Measurements from ENCODE around the gene CRIP1.

CRIP1 gene

GRCh38 chr14:105489542-105490266 lies 3.0 kb downstream of the CRIP1 start:
- H3K36me3 Mint-ChIP-seq (ENCODE audit: low read depth), result peaks cover 14% of the 10 kb centered on the region
- H3K9me3 Mint-ChIP-seq, result no peaks in the 10 kb centered on the region
- peaks cover 43% of the 10 kb centered on the region for H3K4me1 Mint-ChIP-seq (ENCODE audit: low read depth)
- H3K27me3 Mint-ChIP-seq, result no peaks in the 10 kb centered on the region
- H3K4me3 Mint-ChIP-seq, result peak overlapping the region; percentile 83
- peak; percentile 88 for DNase-seq
- peak overlapping the region; percentile 86 for H3K27ac Mint-ChIP-seq

- Mint-ChIP-seq H3K27ac (no peak overlapping the region), H3K27me3 (no peaks in the 10 kb centered on the region), H3K9me3 (no peaks in the 10 kb centered on the region), H3K4me3 (peak overlapping the region; percentile 83), H3K4me1 (ENCODE audit: low read depth) (peaks cover 38% of the 10 kb centered on the region), H3K36me3 (ENCODE audit: low read depth) (peaks cover 15% of the 10 kb centered on the region)
- no peak for DNase-seq
These were observed 3.5 kb downstream of the CRIP1 start for GRCh38 chr14:105490267-105490571.

- Mint-ChIP-seq H3K9me3 (no peaks in the 10 kb centered on the region), H3K36me3 (ENCODE audit: low read depth) (peaks cover 15% of the 10 kb centered on the region), H3K4me1 (ENCODE audit: low read depth) (peaks cover 33% of the 10 kb centered on the region), H3K4me3 (peak within 1 kb of the TSS; percentile 83), H3K27me3 (no peaks in the 10 kb centered on the region), H3K27ac (peak within 1 kb of the TSS; percentile 96)
- peak; percentile 99 for DNase-seq
These were observed 4.1 kb downstream of the CRIP1 start, which contains the start of gene TEDC1 for GRCh38 chr14:105490572-105491365. TEDC1 (plus strand) TSS chr14:105491246; CDS start chr14:105491376, 130 bp downstream.

GRCh38 chr14:105491366-105491973 lies 4.8 kb downstream of the CRIP1 start:
- H3K4me3 Mint-ChIP-seq, result peak overlapping the region; percentile 83
- no peaks in the 10 kb centered on the region for H3K9me3 Mint-ChIP-seq
- H3K4me1 Mint-ChIP-seq (ENCODE audit: low read depth), result peaks cover 29% of the 10 kb centered on the region
- H3K27ac Mint-ChIP-seq, result peak overlapping the region; percentile 96
- DNase-seq, result peak; percentile 92
- no peaks in the 10 kb centered on the region for H3K27me3 Mint-ChIP-seq
- H3K36me3 Mint-ChIP-seq (ENCODE audit: low read depth), result peaks cover 18% of the 10 kb centered on the region

- no peak for DNase-seq
These were observed 5.6 kb downstream of the CRIP1 start for GRCh38 chr14:105492031-105492970.

GRCh38 chr14:105492971-105493871 lies 6.5 kb downstream of the CRIP1 start:
- Mint-ChIP-seq H3K4me3 (no peak overlapping the region), H3K36me3 (ENCODE audit: low read depth) (peaks cover 25% of the 10 kb centered on the region), H3K27me3 (no peaks in the 10 kb centered on the region), H3K9me3 (no peaks in the 10 kb centered on the region), H3K4me1 (ENCODE audit: low read depth) (peaks cover 22% of the 10 kb centered on the region), H3K27ac (no peak overlapping the region)
- peak; percentile 28 for DNase-seq

More at GRCh38 chr14:105492031-105492970, 5.6 kb downstream of the CRIP1 start:
- Mint-ChIP-seq H3K4me1 (ENCODE audit: low read depth) (peaks cover 26% of the 10 kb centered on the region), H3K4me3 (peak overlapping the region; percentile 83), H3K27ac (peak overlapping the region; percentile 96), H3K27me3 (no peaks in the 10 kb centered on the region), H3K36me3 (ENCODE audit: low read depth) (peaks cover 18% of the 10 kb centered on the region), H3K9me3 (no peaks in the 10 kb centered on the region)

GRCh38 chr14:105493921-105494605 lies 7.4 kb downstream of the CRIP1 start:
- H3K4me1 Mint-ChIP-seq (ENCODE audit: low read depth), result peaks cover 16% of the 10 kb centered on the region
- H3K36me3 Mint-ChIP-seq (ENCODE audit: low read depth), result peaks cover 33% of the 10 kb centered on the region
- no peaks in the 10 kb centered on the region for H3K9me3 Mint-ChIP-seq
- no peak overlapping the region for H3K4me3 Mint-ChIP-seq
- no peaks in the 10 kb centered on the region for H3K27me3 Mint-ChIP-seq
- no peak for DNase-seq
- no peak overlapping the region for H3K27ac Mint-ChIP-seq

- no peak for DNase-seq
- no peaks in the 10 kb centered on the region for H3K27me3 Mint-ChIP-seq
- peaks cover 34% of the 10 kb centered on the region for H3K36me3 Mint-ChIP-seq (ENCODE audit: low read depth)
- no peak overlapping the region for H3K27ac Mint-ChIP-seq
- no peaks in the 10 kb centered on the region for H3K9me3 Mint-ChIP-seq
- H3K4me3 Mint-ChIP-seq, result no peak overlapping the region
- H3K4me1 Mint-ChIP-seq (ENCODE audit: low read depth), result peaks cover 11% of the 10 kb centered on the region
These were observed 7.9 kb downstream of the CRIP1 start for GRCh38 chr14:105494606-105494929.

GRCh38 chr14:105495101-105495989 lies 8.7 kb downstream of the CRIP1 start:
- H3K4me1 Mint-ChIP-seq (ENCODE audit: low read depth), result peaks cover 10% of the 10 kb centered on the region
- no peak overlapping the region for H3K4me3 Mint-ChIP-seq
- H3K36me3 Mint-ChIP-seq (ENCODE audit: low read depth), result peaks cover 34% of the 10 kb centered on the region
- no peak for DNase-seq
- H3K9me3 Mint-ChIP-seq, result no peaks in the 10 kb centered on the region
- no peaks in the 10 kb centered on the region for H3K27me3 Mint-ChIP-seq
- no peak overlapping the region for H3K27ac Mint-ChIP-seq

GRCh38 chr14:105495990-105496830 lies 9.5 kb downstream of the CRIP1 start:
- Mint-ChIP-seq H3K27ac (no peak overlapping the region), H3K4me3 (no peak overlapping the region), H3K9me3 (no peaks in the 10 kb centered on the region), H3K4me1 (ENCODE audit: low read depth) (peaks cover 10% of the 10 kb centered on the region), H3K36me3 (ENCODE audit: low read depth) (peaks cover 34% of the 10 kb centered on the region), H3K27me3 (no peaks in the 10 kb centered on the region)
- no peak for DNase-seq

GRCh38 chr14:105496831-105497591 lies 10.3 kb downstream of the CRIP1 start:
- Mint-ChIP-seq H3K27ac (no peak overlapping the region), H3K4me3 (no peak overlapping the region), H3K36me3 (ENCODE audit: low read depth) (peaks cover 30% of the 10 kb centered on the region), H3K4me1 (ENCODE audit: low read depth) (peaks cover 6% of the 10 kb centered on the region), H3K27me3 (no peaks in the 10 kb centered on the region), H3K9me3 (no peaks in the 10 kb centered on the region)
- no peak for DNase-seq

Measured in activated T-cell treated with anti-CD3 and anti-CD28 coated beads, Interleukin-2, amount 50 U/mL, for 24 hours (primary cell).